Tibial nerve (tissue), 4 donors: Measurements from ENCODE around the gene SHQ1.

Experiments used
- CTCF ChIP-seq, 5 experiments: fragments of 200-600 bp in 3 of 5; fragments of 450-650 bp in 2 of 5; sonication (generic) in 3 of 5; IDR thresholded peaks; one replicate each; pipeline ENCODE4 v1.5.1; 2016 to 2019; ENCODE audit warnings: antibody characterized with exemption in 5 of 5, mild to moderate bottlenecking in 3 of 5, moderate library complexity in 2 of 5
- EP300 ChIP-seq, 2 donors: sonication (generic); formaldehyde crosslinking; IDR thresholded peaks; one replicate each; pipeline ENCODE4 v1.6.1; 2017; ENCODE audit warnings: antibody characterized with exemption in 2 of 2, mild to moderate bottlenecking in 1 of 2
- POLR2A ChIP-seq, 2 donors: fragments of 450-650 bp; IDR thresholded peaks; one replicate each; pipeline ENCODE4 v1.6.1; 2017; ENCODE audit warnings: antibody characterized with exemption in 2 of 2, mild to moderate bottlenecking in 2 of 2, moderate library complexity in 2 of 2

GRCh38 chr3:72855001-72855400 is 6.8 kb upstream of the SHQ1 start:
- no peak for TF ChIP-seq CTCF (IDR thresholded peaks at IDR 0.05)
- TF ChIP-seq POLR2A (IDR thresholded peaks at IDR 0.05) = no peak
- TF ChIP-seq EP300 (IDR thresholded peaks at IDR 0.05) = no peak
